IPS-20b (cell line): ENCODE measurements around the gene SLC6A18.
"Not testable (repeated sequence)": the region's sequence is repeated elsewhere in the genome, so short reads cannot be mapped to it uniquely, and the experiment has no call there.

ENCODE experiments used
- H3K27ac ChIP-seq: one replicate; pipeline ENCODE4 v1.5.1; 2013; ENCODE audit warnings: low read length
- H3K27me3 ChIP-seq: 2 replicates; pipeline ENCODE4 v1.6.1; 2013; ENCODE audit warnings: mild to moderate bottlenecking, low read length, inconsistent platforms; ENCODE audit not compliant: insufficient read depth
- H3K36me3 ChIP-seq: 2 replicates; pipeline ENCODE4 v1.6.1; 2013; ENCODE audit warnings: low read depth, mild to moderate bottlenecking, inconsistent platforms, low read length, moderate library complexity; ENCODE audit not compliant: insufficient read depth
- H3K4me1 ChIP-seq: 2 replicates; pipeline ENCODE4 v1.6.1; 2013; ENCODE audit warnings: mild to moderate bottlenecking, control low read depth, inconsistent platforms, low read length, moderate library complexity; ENCODE audit not compliant: insufficient read depth
- H3K4me3 ChIP-seq: 2 replicates; pipeline ENCODE4 v1.5.1; 2013; ENCODE audit warnings: mild to moderate bottlenecking, low read length, inconsistent platforms
- H3K9ac ChIP-seq: 2 replicates; pipeline ENCODE4 v1.6.1; 2013; ENCODE audit warnings: low read depth, mild to moderate bottlenecking, inconsistent platforms, low read length, moderate library complexity
- H3K9me3 ChIP-seq: 2 replicates; pipeline ENCODE4 v1.6.1; 2013; ENCODE audit warnings: mild to moderate bottlenecking, low read depth, low read length, inconsistent platforms; ENCODE audit not compliant: insufficient read depth

The SLC6A18 gene

DNA sequence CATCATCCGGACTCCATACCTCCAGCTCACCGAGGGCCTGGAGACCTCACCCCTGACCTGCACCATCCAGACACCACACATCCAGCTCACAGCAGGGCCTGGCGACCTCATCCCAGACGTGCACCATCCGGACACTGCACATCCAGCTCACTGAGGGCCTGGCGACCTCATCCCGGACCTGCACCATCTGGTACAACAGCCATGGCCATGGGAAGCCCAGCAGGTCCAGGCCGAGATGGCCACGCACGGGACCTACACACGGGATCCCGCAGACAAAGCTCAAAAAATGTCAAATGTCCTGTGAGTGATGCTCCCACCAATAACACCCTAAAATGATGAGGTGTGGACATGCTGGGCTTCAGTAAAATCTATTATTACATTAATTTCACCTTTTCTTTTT lies 60.0 kb downstream of the SLC6A18 start:
- Histone ChIP-seq H3K27ac (no peak overlapping the region), H3K9me3 (no peaks in the 10 kb centered on the region), H3K4me3 (no peak overlapping the region), H3K27me3 (no peaks in the 10 kb centered on the region), H3K4me1 (no peaks in the 10 kb centered on the region), H3K9ac (no peak overlapping the region), H3K36me3 (peaks cover 5% of the 10 kb centered on the region; the same call in 1 of the 2 replicates)

DNA sequence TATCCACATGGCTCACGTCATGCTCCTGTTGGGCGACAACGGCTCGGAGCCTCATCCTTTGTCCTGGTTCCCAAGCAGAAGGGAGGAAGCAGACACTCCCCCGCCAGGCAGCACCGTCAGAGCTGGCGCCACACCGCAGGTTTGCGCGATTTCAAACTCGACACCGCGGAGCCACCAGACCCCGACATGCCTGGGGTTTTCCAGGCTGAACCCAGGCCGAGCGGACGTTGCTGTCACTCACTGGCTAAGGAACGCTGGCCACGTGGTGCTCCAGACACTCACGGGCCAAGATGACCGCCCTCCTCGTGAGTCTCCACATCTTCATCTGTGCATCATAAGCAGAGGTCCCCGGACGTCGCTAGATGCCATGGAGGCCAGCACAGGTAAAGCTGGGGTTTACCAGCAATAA lies 60.7 kb downstream of the SLC6A18 start:
- Histone ChIP-seq H3K4me1 (no peaks in the 10 kb centered on the region), H3K27ac (no peak overlapping the region), H3K27me3 (no peaks in the 10 kb centered on the region), H3K9me3 (no peaks in the 10 kb centered on the region), H3K36me3 (peaks cover 3% of the 10 kb centered on the region; the same call in 1 of the 2 replicates), H3K9ac (no peak overlapping the region), H3K4me3 (no peak overlapping the region)

DNA sequence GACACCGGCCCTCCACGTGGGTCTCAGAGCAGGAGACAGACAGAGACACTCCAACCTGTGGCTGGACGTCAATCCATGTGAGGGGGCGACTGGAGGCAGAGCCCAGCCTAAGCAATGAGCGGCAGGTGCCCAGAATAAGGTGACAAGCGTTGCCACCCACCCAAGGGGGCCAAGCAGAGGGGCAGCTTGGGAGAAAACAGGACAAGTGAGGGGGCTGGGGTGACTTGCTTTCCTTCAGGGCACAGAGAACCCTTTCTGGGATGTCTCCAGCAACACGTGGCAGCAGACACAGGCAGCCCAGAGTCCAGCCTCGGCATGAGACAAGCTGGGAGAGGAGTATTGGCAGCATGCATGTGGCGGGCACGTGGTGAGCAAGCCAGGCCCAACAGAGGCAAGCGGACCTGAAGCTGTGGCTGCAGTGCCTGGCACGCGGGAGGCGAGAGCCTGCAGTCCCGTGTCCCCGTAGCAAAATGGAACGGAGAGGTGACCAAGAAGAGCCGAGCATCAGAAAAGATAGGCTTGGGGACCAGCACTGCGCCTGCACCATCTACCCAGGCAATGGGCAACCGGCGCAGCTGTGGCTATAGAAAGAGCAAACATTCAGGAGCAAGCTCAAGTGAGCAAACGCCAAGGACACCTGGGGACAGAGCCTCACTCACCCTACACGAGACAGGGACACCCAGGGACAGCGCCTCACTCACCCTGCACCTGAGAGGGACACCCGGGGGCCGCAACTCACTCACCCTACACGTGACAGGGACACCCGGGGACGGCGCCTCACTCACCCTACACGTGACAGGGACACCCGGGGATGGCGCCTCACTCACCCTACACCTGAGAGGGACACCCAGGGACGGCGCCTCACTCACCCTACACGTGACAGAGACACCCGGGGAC lies 63.5 kb downstream of the SLC6A18 start:
- Histone ChIP-seq H3K9me3 (no peaks in the 10 kb centered on the region), H3K36me3 (no peaks in the 10 kb centered on the region), H3K27ac (no peak overlapping the region)

DNA sequence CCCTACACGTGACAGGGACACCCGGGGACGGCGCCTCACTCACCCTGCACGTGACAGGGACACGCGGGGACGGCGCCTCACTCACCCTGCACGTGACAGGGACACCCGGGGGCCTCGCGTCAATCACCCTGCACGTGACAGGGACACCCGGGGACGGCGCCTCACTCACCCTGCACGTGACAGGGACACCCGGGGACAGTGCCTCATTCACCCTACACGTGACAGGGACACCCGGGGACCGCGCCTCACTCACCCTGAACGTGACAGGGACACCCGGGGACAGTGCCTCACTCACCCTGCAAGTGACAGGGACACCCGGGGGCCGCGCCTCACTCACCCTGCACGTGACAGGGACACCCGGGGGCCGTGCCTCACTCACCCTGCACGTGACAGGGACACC lies 64.4 kb downstream of the SLC6A18 start:
- H3K4me1 ChIP-seq, H3K27me3 ChIP-seq: not testable (repeated sequence)

More for the DNA sequence above, 63.5 kb downstream of the SLC6A18 start:
- H3K4me3 ChIP-seq = no peak overlapping the region
- H3K9ac ChIP-seq = no peak overlapping the region
- no peaks in the 10 kb centered on the region for H3K27me3 ChIP-seq
- no peaks in the 10 kb centered on the region for H3K4me1 ChIP-seq

DNA sequence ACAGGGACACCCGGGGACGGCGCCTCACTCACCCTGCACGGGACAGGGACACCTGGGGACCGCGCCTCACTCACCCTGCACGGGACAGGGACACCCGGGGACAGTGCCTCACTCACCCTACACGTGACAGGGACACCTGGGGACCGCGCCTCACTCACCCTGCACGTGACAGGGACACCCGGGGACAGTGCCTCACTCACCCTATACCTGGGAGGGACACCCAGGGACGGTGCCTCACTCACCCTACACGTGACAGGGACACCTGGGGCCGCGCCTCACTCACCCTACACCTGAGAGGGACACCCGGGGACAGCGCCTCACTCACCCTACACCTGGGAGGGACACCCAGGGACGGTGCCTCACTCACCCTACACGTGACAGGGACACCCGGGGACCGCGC lies 65.8 kb downstream of the SLC6A18 start:
- not testable (repeated sequence) for H3K9me3 ChIP-seq, H3K4me3 ChIP-seq, H3K27ac ChIP-seq, H3K27me3 ChIP-seq, H3K4me1 ChIP-seq, H3K36me3 ChIP-seq, H3K9ac ChIP-seq

More for the DNA sequence above, 64.4 kb downstream of the SLC6A18 start:
- H3K27ac ChIP-seq, H3K4me3 ChIP-seq, H3K9me3 ChIP-seq, H3K36me3 ChIP-seq, H3K9ac ChIP-seq: not testable (repeated sequence)

DNA sequence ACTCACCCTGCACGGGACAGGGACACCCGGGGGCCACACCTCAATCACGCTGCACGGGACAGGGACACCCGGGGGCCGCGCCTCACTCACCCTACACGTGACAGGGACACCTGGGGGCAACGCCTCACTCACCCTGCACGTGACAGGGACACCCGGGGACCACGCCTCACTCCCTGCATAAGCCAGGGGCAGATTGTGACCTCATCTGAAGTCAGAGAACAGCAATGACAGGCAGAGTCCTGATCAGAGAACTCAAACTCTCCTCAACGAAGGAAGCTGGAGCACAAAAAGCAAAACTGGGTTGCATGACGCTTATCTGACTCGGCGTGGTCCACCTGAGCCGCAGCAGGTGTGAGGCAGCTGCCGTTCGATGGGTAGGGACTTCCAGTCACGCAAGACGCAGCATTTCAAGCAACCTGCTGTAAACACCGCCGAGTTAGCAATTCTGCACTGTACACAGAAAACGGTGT lies 66.5 kb downstream of the SLC6A18 start:
- H3K9me3 ChIP-seq = no peaks in the 10 kb centered on the region
- H3K4me1 ChIP-seq = no peaks in the 10 kb centered on the region; the same call in 1 of the 2 replicates
- no peak overlapping the region for H3K4me3 ChIP-seq
- H3K36me3 ChIP-seq = no peaks in the 10 kb centered on the region
- H3K9ac ChIP-seq = no peak overlapping the region
- peaks cover 15% of the 10 kb centered on the region for H3K27me3 ChIP-seq
- H3K27ac ChIP-seq = no peak overlapping the region

DNA sequence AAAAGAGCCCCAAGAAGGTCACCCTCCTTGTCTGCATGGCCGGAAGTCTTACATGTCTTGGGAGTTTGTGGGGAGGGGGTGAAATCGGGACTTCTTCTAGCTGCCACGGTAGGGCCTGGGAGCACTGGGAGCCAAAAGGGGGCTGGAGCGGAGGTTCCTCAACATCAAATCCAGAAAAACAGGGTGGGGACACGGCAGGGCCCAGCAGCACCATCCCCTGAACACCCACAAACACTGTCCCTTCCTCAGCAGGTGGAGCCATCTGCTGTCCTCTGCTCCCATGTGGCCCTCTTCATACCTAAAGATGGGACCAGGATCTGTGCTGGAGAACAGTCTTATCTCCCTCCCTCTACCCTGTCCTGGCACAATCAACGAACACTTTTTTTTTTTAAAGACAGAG lies 67.0 kb downstream of the SLC6A18 start:
- no peaks in the 10 kb centered on the region for H3K9me3 ChIP-seq
- H3K36me3 ChIP-seq = no peaks in the 10 kb centered on the region
- H3K4me3 ChIP-seq = no peak overlapping the region
- no peak overlapping the region for H3K27ac ChIP-seq
- H3K27me3 ChIP-seq = peaks cover 15% of the 10 kb centered on the region
- H3K9ac ChIP-seq = no peak overlapping the region
- no peaks in the 10 kb centered on the region; the same call in 1 of the 2 replicates for H3K4me1 ChIP-seq

DNA sequence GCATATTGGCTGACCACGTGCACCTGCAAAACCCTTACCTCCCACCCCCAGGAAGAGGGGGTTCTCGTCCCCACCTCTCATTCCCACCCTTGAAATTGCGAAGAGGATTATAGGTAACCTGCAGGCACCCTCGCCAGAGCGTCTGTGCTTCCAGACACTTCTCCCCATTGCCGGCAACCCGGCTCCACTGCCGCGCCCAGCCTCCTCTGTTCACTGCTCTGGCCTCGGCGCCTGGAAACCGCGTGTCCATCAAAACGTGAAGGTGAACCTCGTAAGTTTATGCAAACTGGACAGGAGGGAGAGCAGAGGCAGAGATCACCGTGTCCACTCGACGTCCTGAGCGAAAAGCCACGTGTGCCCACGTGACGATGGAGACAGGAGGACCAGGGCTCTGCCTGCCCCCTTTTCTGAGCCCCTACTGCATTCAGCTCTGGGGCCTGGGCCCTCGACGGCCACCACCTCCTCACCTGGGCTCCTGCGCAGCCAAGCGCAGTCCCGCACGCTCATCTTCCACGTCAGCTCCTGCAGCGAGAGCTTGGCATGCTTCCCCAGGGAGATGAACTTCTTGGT lies 67.8 kb downstream of the SLC6A18 start:
- H3K9me3 ChIP-seq = no peaks in the 10 kb centered on the region
- no peak overlapping the region for H3K4me3 ChIP-seq
- H3K27ac ChIP-seq = no peak overlapping the region
- H3K4me1 ChIP-seq = no peaks in the 10 kb centered on the region; the same call in 1 of the 2 replicates
- no peak overlapping the region for H3K9ac ChIP-seq
- H3K36me3 ChIP-seq = no peaks in the 10 kb centered on the region
- peaks cover 15% of the 10 kb centered on the region for H3K27me3 ChIP-seq

DNA sequence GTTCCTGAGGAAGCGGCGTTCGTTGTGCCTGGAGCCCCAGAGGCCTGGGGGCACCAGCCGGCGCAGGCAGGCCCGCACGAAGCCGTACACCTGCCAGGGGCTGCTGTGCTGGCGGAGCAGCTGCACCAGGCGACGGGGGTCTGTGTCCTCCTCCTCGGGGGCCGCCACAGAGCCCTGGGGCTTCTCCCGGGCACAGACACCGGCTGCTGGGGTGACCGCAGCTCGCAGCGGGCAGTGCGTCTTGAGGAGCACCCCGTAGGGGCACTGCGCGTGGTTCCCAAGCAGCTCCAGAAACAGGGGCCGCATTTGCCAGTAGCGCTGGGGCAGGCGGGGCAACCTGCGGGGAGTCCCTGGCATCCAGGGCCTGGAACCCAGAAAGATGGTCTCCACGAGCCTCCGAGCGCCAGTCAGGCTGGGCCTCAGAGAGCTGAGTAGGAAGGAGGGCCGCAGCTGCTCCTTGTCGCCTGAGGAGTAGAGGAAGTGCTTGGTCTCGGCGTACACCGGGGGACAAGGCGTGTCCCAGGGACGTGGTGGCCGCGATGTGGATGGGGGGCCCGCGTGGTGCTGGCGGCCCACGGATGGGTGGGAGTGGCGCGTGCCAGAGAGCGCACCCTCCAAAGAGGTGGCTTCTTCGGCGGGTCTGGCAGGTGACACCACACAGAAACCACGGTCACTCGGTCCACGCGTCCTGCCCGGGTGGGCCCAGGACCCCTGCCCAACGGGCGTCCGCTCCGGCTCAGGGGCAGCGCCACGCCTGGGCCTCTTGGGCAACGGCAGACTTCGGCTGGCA lies 68.4 kb downstream of the SLC6A18 start:
- H3K9me3 ChIP-seq = no peaks in the 10 kb centered on the region
- no peaks in the 10 kb centered on the region; the same call in 1 of the 2 replicates for H3K4me1 ChIP-seq
- H3K27me3 ChIP-seq = peaks cover 15% of the 10 kb centered on the region
- no peak overlapping the region for H3K4me3 ChIP-seq
- H3K9ac ChIP-seq = no peak overlapping the region
- no peak overlapping the region for H3K27ac ChIP-seq
- H3K36me3 ChIP-seq = no peaks in the 10 kb centered on the region

DNA sequence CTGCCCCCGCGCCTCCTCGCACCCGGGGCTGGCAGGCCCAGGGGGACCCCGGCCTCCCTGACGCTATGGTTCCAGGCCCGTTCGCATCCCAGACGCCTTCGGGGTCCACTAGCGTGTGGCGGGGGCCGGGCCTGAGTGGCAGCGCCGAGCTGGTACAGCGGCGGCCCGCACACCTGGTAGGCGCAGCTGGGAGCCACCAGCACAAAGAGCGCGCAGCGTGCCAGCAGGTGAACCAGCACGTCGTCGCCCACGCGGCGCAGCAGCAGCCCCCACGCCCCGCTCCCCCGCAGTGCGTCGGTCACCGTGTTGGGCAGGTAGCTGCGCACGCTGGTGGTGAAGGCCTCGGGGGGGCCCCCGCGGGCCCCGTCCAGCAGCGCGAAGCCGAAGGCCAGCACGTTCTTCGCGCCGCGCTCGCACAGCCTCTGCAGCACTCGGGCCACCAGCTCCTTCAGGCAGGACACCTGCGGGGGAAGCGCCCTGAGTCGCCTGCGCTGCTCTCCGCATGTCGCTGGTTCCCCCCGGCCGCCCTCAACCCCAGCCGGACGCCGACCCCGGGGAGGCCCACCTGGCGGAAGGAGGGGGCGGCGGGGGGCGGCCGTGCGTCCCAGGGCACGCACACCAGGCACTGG lies 69.1 kb downstream of the SLC6A18 start:
- no peaks in the 10 kb centered on the region for H3K36me3 ChIP-seq
- no peaks in the 10 kb centered on the region for H3K9me3 ChIP-seq
- H3K27me3 ChIP-seq = peaks cover 15% of the 10 kb centered on the region
- no peak overlapping the region; the same call in 1 of the 2 replicates for H3K9ac ChIP-seq
- H3K4me1 ChIP-seq = no peaks in the 10 kb centered on the region; the same call in 1 of the 2 replicates
- no peak overlapping the region for H3K27ac ChIP-seq
- peak overlapping the region; percentile 70; the same call in 1 of the 2 replicates for H3K4me3 ChIP-seq
